Stimulated activated CD8-positive, alpha-beta memory T cell treated with anti-CD3 and anti-CD28 coated beads, Interleukin-4, amount 100 ng/mL, for 4 hours (primary cell): ENCODE data around the gene MARCHF2.
"Not testable (repeated sequence)": the region's sequence is repeated elsewhere in the genome, so short reads cannot be mapped to it uniquely, and the experiment has no call there.

Experiments
- DNase-seq, 2 donors: peaks; one replicate each; pipeline ENCODE4 v3.0.0-alpha.2; 2020; ENCODE audit warnings: low read depth in 2 of 2, low spot score in 1 of 2

Gene MARCHF2

GRCh38 chr19:8404391-8405151 lies 8.5 kb upstream of the MARCHF2 start:
- DNase-seq, result no peak

GRCh38 chr19:8410718-8411117 lies 2.4 kb upstream of the MARCHF2 start:
- not testable (repeated sequence) for DNase-seq

GRCh38 chr19:8413629-8413995 lies 507 bp downstream of the MARCHF2 start:
- DNase-seq, result no peak

- DNase-seq, result no peak
Measured at GRCh38 chr19:8416796-8417195, 3.7 kb downstream of the MARCHF2 start.

DNA sequence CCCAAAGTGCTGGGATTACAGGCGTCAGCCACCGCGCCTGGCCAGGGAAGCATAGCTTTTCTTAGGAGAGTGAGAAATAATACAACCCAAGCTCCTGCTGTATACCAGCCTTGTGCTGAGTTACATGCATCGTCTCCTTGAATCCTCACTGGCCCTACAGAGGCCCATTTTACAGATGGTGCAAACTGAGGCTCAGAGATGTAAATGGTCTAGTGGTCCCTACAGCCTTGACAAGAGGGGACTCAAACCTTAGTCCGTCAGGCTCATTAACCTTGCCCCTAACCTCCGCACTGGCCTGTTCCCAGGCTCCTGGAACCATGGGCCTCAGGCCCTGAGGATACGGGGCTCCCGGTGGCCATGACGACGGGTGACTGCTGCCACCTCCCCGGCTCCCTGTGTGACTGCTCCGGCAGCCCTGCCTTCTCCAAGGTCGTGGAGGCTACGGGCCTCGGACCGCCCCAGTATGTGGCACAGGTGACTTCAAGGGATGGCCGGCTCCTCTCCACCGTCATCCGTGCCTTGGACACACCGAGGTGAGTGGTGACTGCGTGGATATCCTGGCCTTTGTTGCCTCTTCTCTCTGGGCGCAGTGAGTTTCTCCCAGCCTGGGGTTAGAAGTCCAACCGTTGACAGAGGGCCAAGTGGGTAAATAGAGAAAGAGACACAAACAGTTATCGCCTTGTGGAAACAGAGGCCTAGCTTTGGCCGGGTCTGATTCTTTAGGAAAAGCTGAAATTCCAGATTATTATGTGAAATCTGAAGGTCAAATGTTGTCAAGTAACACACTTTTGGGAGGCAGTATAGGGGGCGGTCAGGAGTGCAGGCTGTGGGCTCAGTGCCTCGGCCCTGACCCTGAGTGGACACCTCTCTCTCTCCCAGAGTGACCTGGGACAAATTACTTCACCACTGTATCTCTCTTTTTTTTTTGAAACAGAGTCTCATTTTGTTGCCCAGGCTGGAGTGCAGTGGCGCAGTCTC lies 8.7 kb downstream of the MARCHF2 start:
- no peak for DNase-seq

GRCh38 chr19:8423817-8424223 lies 10.7 kb downstream of the MARCHF2 start:
- DNase-seq, result no peak

GRCh38 chr19:8425331-8425730 lies 12.2 kb downstream of the MARCHF2 start:
- not testable (repeated sequence) for DNase-seq

DNA sequence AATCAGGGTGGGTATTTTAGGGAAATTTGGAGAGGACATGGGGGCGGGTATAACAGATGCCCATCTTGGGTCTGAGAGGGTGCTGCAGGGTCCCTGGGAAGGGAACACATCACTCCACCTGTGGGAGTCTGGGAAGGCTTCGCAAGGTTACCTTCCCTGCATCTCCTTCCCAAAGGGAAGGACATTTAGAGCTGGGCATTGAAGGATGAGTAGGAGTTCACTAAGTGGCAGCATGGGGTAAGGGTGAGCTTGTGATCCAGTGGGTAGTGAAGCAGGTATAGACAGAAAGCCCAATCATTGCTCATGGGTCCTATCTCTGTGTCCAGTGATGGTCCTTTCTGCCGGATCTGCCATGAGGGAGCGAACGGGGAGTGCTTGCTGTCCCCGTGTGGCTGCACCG lies 13.2 kb downstream of the MARCHF2 start:
- no peak for DNase-seq

DNA sequence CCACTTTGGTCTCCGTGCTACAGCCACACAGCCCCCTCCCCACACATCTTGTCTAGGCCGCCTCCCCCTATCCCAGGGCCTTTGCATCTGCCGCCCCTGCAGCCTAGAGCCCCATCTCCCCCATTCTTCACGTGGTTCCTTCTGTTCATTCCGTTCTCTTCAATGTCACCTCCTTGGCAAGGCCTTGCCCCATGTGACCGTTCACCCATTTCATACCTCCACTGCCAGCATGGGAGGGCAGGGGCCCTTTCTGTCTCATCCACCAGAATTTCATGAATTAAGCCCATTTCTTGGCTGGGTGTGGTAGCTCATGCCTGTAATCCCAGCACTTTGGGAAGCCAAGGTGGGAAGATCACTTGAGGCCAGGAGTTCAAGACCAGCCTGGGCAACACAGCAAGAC lies 15.9 kb downstream of the MARCHF2 start:
- DNase-seq, result no peak

DNA sequence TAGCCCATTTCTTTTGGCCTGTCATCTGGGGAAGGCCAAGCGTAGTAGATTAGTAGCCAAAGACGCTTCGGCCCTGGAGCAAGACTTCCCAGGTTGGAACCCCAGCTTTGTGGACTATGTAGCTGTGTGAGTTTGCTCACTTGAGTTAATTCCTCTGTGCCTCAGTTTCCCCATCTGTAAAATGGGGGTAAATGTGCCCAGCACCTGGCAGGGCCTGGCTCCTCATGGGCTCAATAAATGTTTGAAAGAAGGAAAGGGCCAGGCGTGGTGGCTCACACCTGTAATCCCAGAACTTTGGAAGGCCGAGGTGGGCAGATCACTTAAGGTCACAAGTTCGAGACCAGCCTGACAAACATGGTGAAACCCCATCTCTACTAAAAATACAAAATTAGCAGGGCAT lies 16.7 kb downstream of the MARCHF2 start:
- no peak for DNase-seq

GRCh38 chr19:8430650-8431049 lies 17.5 kb downstream of the MARCHF2 start:
- no peak for DNase-seq

GRCh38 chr19:8438236-8438635 lies 25.1 kb downstream of the MARCHF2 start:
- DNase-seq, result no peak

- no peak for DNase-seq
Measured at GRCh38 chr19:8441725-8442544, 28.8 kb downstream of the MARCHF2 start.

DNA sequence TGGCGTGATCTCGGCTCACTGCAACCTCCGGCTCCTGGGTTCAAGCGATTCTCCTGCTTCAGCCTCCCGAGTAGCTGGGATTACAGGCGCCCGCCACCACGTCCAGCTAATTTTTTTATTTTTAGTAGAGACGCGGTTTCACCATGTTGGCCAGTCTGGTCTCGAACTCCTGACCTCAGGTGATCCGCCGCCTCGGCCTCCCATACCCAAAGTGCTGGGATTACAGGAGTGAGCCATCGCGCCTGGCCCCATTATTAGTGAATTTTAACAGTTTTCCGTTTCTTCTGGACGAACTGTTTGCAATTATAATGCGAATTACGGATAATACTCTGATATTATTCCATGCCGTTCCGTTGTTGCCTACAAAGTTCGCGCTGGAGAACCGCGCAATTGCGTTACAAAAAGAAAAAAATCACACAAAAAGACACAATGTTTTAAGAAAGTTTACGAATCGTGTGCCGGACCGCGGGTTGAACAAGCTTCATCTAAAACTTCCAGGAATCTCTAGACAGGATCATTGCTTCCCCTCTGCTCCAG lies 31.1 kb downstream of the MARCHF2 start:
- not testable (repeated sequence) for DNase-seq

GRCh38 chr19:8444677-8445487 lies 31.8 kb downstream of the MARCHF2 start, which contains the start of gene HNRNPM:
TSS of gene HNRNPM (plus strand) at chr19:8444975. CDS start at chr19:8444999, 24 bp downstream.
- DNase-seq, result peak; percentile 100

DNA sequence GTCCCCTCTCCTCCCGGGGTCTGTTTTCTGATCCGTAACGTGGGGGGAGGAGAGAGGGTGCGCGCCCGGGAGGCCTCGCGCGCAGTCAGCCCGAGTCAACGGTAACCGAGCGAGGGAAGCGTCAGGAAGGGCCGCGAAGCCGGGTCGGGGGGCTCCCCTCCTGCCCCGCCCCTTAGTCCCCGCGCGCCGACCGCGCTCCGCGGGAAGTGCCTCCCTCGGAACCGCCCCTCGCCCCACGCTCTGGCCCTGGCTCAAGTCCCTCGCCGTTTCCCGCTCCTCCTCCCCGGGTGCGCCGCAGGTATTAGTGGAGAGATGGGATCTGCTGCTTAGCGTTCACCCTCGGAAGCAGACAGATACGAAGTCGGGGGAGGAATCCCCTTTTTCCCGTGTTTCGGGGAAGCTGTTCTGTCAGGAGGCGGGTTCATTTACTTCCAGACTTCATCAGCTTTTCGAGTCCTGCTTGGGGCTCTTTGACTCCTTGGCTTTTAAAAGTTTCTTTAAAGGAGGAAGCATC lies 32.4 kb downstream of the MARCHF2 start:
- DNase-seq, result no peak

DNA sequence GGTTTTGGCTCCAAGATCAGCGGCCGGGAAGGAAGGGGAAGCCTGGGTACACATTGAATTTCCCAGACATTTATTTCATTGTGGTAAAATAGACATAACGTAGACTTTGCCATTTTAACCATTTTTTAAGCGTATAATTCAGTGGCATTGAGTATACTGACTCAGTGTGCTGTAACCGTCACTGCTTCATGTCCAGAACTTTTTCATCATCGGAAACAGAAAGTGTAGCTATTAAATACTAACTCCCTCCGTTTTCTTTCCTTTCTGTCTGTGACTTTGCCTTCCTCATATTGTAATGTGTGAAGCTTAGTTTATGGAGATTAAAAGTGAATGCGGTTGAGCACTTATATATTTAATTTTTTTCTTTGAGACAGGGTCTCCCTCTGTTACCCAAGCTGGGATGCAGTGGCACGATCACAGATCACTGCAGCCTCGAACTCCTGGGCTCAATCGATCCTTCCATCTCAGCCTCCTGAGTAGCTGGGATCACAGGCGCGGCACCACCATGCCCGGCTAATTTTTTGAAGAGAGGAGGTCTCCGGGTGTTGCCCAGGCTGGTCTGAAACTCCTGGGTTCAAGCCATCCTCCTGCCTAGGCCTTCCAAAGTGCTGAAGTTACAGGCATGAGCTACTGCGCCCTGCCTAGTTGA lies 33.1 kb downstream of the MARCHF2 start:
- no peak for DNase-seq

DNA sequence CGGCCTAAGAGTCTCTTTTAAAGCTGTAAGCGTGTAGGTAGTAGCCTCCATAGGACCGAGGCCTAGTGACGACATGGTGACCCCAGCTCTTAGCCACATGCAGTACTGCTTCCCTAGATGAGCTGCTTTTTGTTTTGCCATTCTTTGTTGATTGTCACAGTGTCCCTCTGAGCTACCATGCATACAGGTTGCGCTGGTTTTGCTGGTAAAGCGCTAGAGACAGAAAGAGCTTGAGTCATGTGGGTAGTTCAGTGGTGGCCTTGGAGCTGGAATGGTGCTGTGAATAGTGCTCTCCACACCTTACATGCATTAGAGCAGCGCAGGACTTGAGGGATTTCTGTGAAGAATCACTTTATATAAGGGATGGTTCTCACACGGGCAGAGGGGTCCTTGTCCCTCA lies 36.7 kb downstream of the MARCHF2 start:
- DNase-seq, result no peak

GRCh38 chr19:8451377-8451776 lies 38.3 kb downstream of the MARCHF2 start:
- DNase-seq, result no peak
